HEK293T (cell line): ENCODE measurements around the gene ZMIZ1.

Experiments
- CTCF ChIA-PET: fragments of 350-600 bp; formaldehyde crosslinking; extraction: SDS; loops from one replicate; lab custom pipeline; 2021; ENCODE audit warnings: antibody characterized with exemption, inconsistent platforms; lab: Yijun Ruan, JAX
- POLR2A ChIA-PET: fragments of 350-600 bp; formaldehyde crosslinking; extraction: SDS; loops from one replicate; lab custom pipeline; 2020; ENCODE audit warnings: antibody characterized with exemption, inconsistent platforms; lab: Yijun Ruan, JAX
- DNase-seq: peaks from one replicate; pipeline ENCODE4 v3.0.0; 2012; ENCODE audit warnings: mixed read lengths; ENCODE audit errors: extremely low spot score
- ARNT ChIP-seq: fragments of 450-650 bp; IDR thresholded peaks from 2 replicates; pipeline ENCODE4 v1.6.1; 2017; ENCODE audit warnings: mild to moderate bottlenecking
- BHLHE40 ChIP-seq: fragments of 450-650 bp; IDR thresholded peaks from 2 replicates; pipeline ENCODE4 v1.6.1; 2016; ENCODE audit warnings: mild to moderate bottlenecking, moderate library complexity, borderline replicate concordance
- CTBP1 ChIP-seq: fragments of 450-650 bp; IDR thresholded peaks from 2 replicates; pipeline ENCODE4 v1.6.1; 2016; ENCODE audit warnings: borderline replicate concordance
- ELF4 ChIP-seq: fragments of 450-650 bp; IDR thresholded peaks from 2 replicates; pipeline ENCODE4 v1.6.1; 2017; ENCODE audit warnings: antibody characterized with exemption
- FOXA1 ChIP-seq: fragments of 450-650 bp; IDR thresholded peaks from 2 replicates; pipeline ENCODE4 v1.6.1; 2016; ENCODE audit warnings: mild to moderate bottlenecking
- FOXK2 ChIP-seq: fragments of 450-650 bp; IDR thresholded peaks from 2 replicates; pipeline ENCODE4 v1.6.1; 2016; ENCODE audit warnings: mild to moderate bottlenecking
- FOXM1 ChIP-seq: fragments of 450-650 bp; IDR thresholded peaks from 2 replicates; pipeline ENCODE4 v1.6.1; 2017; ENCODE audit warnings: mild to moderate bottlenecking, borderline replicate concordance
- HDGF ChIP-seq: fragments of 450-650 bp; IDR thresholded peaks from 2 replicates; pipeline ENCODE4 v1.6.1; 2017; ENCODE audit warnings: antibody characterized with exemption, borderline replicate concordance
- L3MBTL2 ChIP-seq: fragments of 450-650 bp; conservative IDR thresholded peaks from 2 replicates; pipeline ENCODE4 v1.6.1; 2016; ENCODE audit warnings: mild to moderate bottlenecking
- LEF1 ChIP-seq: fragments of 450-650 bp; IDR thresholded peaks from 2 replicates; pipeline ENCODE4 v1.6.1; 2017; ENCODE audit warnings: mild to moderate bottlenecking, borderline replicate concordance
- NFRKB ChIP-seq: fragments of 450-650 bp; IDR thresholded peaks from 2 replicates; pipeline ENCODE4 v1.6.1; 2016; ENCODE audit warnings: mild to moderate bottlenecking, moderate library complexity
- PKNOX1 ChIP-seq: fragments of 450-650 bp; IDR thresholded peaks from 2 replicates; pipeline ENCODE4 v1.6.1; 2016
- SP1 ChIP-seq: fragments of 450-650 bp; IDR thresholded peaks from 2 replicates; pipeline ENCODE4 v1.6.1; 2017
- SUZ12 ChIP-seq: fragments of 450-650 bp; IDR thresholded peaks from 2 replicates; pipeline ENCODE4 v1.6.1; 2016; ENCODE audit warnings: mild to moderate bottlenecking
- TARDBP ChIP-seq: fragments of 450-650 bp; IDR thresholded peaks from 2 replicates; pipeline ENCODE4 v1.6.1; 2016
- ZNF384 ChIP-seq: fragments of 450-650 bp; IDR thresholded peaks from 2 replicates; pipeline ENCODE4 v1.6.1; 2016

The ZMIZ1 gene

DNA sequence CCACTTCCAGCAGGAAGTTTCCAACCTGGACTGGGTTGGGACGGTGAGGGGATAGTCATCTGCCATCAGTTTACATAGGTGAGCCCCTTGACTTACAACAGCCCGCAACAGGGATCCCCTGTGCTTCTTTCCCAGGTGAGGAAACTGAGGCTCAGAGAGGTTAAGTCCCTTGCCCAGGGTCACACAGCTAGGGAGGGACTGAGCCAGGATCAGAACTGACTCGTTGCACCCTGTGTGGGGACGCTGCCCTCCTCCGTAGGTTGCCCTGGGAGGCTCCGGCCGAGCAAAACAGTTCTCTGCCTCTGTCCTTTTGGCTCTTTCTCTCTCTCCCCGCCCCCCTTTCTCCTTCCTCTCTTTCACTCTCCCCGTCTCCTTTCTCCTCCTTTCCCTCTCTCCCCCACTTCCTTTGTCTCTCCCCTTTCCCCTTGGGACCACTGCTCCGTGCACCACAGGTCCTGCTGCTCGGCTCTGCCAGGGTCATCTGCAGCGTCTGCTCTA is 161.1 kb downstream of the ZMIZ1 start:
- ChIA-PET POLR2A (interaction anchor here (1.3 kb wide), 1 partner anchor 9 kb away, joined by 4 read pairs; no protein-coding TSS in a partner anchor), CTCF (no interaction called here)
- TF ChIP-seq L3MBTL2: no peak
- TF ChIP-seq NFRKB: no peak
- TF ChIP-seq BHLHE40: no peak
- no peak for TF ChIP-seq CTBP1
- TF ChIP-seq LEF1: no peak
- no peak for TF ChIP-seq PKNOX1
- no peak for TF ChIP-seq SP1
- no peak for TF ChIP-seq FOXM1
- no peak for TF ChIP-seq ZNF384
- no peak for TF ChIP-seq TARDBP
- TF ChIP-seq HDGF: no peak
- no peak for TF ChIP-seq ELF4
- no peak for TF ChIP-seq ARNT
- TF ChIP-seq SUZ12: no peak
- TF ChIP-seq FOXA1: no peak
- no peak for TF ChIP-seq FOXK2
- DNase-seq: no peak

DNA sequence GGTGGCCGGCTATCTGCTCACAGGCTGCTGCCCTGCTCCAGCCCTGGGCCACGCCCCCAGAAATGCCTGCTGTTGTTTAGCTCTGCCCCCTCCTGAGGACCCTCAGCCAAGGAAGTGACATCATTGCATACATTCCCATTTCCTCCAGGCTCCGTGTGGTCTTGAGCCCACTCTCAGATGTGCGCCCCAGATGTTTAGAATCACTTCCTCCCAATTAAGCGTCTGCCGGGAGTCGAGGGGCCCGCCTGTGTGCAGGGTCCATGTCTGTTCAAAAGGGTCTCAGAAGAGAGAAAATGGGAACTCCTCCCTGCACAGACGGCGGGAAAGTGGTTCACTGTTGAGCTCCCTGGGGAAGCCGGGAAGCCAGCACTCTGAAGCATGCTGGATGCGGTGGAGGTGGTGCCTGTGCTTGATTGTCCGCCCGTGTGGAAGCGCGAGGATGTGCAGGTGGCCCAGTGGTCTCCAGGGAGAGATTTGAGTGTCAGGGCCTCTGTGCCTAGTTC is 161.6 kb downstream of the ZMIZ1 start:
- TF ChIP-seq NFRKB (no peak), CTBP1 (no peak), ELF4 (no peak), BHLHE40 (no peak), PKNOX1 (no peak), SUZ12 (no peak), LEF1 (no peak), FOXA1 (no peak), FOXK2 (no peak), ARNT (no peak), HDGF (no peak), SP1 (no peak), ZNF384 (no peak), FOXM1 (no peak), L3MBTL2 (no peak)
- CTCF ChIA-PET: no interaction called here
- POLR2A ChIA-PET: interaction anchor here (1.3 kb wide), 1 partner anchor 8 kb away, joined by 4 read pairs; no protein-coding TSS in a partner anchor
- no peak for DNase-seq

DNA sequence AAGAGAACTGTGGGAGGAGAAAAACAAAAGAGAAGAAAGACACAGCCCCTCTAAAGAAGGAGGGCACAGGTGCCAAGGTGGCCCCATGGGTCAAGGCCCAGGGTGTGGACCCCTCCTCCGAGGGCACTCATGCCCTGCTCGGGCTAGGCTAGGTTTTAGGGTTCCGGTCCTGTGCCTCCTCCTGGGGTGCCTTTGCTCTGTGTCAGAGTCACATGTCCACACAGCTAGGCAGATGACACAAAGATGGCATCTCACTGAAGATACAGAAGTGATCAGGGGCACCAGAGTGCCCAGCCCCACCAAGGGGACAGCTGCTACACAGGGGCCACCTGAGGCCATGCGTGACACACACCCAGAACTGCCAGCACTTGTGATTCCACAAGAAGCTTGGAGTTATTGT is 162.1 kb downstream of the ZMIZ1 start:
- CTCF ChIA-PET: no interaction called here
- POLR2A ChIA-PET: interaction anchor here (1.3 kb wide), 1 partner anchor 8 kb away, joined by 4 read pairs; no protein-coding TSS in a partner anchor

DNA sequence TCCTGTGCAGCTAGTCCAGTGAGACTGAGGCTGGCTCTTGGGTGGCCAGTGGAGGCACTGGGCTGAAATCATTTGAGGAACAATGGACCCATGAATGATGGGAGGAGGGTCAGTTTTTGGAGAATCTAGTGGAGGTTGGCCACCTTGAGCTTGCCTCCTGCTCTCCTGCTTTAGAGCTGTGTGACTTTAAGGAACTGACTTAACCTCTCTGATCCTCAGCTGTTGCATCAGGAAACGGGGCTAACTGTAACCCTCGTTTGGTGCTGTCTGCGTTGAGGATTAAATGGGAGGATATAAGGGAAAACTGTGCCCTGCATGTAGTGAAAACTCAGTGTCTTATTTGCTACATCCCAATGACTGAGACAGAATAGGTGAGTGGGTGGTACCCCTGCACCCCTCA is 163.1 kb downstream of the ZMIZ1 start:
- TF ChIP-seq ARNT (no peak), FOXA1 (no peak), ELF4 (no peak), HDGF (no peak), ZNF384 (no peak), CTBP1 (no peak), PKNOX1 (no peak), L3MBTL2 (no peak), FOXM1 (no peak)
- ChIA-PET CTCF (no interaction called here), POLR2A (no interaction called here)
- no peak for DNase-seq

More for the DNA sequence above, 162.1 kb downstream of the ZMIZ1 start:
- TF ChIP-seq NFRKB (no peak), L3MBTL2 (no peak), FOXA1 (no peak), PKNOX1 (no peak), CTBP1 (no peak), SP1 (no peak), FOXK2 (no peak), ZNF384 (no peak), FOXM1 (no peak), ELF4 (no peak)
- no peak for DNase-seq

GRCh38 chr10:79232864-79233263 is 164.1 kb downstream of the ZMIZ1 start:
- no peak for DNase-seq
- ChIA-PET CTCF (no interaction called here), POLR2A (no interaction called here)
- no peak for TF ChIP-seq SP1
- TF ChIP-seq CTBP1: no peak
- no peak for TF ChIP-seq FOXK2
- TF ChIP-seq HDGF: no peak
- TF ChIP-seq TARDBP: no peak
- TF ChIP-seq LEF1: no peak
